CD4-positive, alpha-beta T cell treated with Interleukin-17A for 1 hour (primary cell): ENCODE data around the gene FUCA1.
"Not testable (repeated sequence)": the region's sequence is repeated elsewhere in the genome, so short reads cannot be mapped to it uniquely, and the experiment has no call there.

Source experiments
- DNase-seq: peaks from one replicate; pipeline ENCODE4 v3.0.0-alpha.2; 2020

Gene FUCA1

DNA sequence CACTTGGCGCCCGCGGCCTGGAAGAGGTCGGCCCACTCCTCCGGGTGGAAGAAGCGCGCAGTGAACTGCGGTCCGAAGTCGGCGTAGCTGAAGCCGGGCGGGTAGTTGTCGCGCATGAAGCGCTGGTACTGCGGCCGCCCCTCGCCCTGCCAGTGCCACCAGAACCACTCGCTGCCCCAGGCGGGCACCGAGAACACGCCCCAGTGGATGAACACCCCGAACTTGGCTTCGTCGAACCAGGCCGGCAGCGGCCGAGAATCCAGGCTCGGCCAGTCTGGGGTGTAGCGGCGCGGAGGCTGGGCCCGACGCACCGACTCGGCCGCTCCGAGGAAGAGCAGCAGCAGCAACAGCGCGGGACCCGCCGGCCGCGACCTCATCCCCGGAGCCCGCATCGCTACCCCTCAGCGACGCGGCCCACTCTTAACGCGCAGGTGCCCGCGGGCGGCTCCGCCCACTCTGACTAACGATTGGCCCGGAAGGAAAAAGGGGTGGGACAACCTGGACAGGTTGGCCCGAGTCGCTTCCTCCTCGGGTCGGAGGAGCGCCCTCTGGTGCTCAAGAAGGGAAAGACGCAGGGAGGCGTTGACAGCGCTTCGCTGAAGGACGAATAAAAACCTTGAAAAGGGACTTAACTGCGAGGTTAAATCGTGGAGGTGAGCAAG, at the start of gene FUCA1:
TSS of gene FUCA1 (minus strand) at position 396 of the 662 bp plus-strand sequence. CDS start at position 392, 4 bp downstream.
- peak; percentile 98 for DNase-seq

DNA sequence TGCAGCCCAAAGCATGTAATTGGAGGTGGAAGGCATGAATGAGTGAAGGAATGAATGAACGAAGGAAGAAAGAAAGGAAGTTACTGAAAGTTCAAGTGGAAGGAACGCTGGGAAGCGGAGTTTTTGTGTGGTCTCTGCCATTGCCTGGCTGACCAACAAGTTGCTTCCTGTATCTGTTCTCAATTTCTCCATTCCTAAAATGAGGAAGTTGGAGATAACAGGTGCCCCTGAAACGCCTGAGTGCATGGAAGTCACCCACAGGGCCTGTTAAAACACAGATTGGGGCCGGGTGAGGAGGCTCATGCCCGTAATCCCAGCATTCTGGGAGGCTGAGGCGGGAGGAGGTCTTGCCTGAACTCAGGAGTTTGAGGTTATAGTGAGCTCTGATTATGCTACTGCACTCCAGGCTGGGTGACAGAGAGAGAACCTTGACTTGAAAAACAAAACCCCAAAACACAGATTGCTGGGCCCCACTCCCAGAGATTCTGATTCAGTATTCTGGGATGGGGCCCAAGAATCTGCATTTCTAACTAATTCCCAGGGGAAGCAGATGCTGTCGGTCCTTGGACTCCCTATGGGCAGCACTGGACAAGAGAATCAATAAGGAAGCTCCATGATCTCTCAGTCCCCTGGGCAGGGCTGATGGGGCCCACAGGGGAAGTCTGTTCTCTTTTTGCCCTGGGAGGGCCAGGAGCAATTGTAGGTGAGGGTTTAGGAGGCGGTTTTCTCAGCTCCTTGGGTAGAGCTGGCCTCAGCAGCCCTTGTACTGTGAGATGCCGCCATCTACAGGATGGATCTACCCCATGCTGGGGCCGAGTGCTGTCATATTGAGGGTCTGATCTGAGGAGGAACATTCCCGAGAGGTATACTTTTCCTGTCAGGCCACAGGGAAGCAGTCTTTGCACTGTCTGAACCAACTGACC, 48.4 kb upstream of the FUCA1 start:
- DNase-seq = peak; percentile 70

DNA sequence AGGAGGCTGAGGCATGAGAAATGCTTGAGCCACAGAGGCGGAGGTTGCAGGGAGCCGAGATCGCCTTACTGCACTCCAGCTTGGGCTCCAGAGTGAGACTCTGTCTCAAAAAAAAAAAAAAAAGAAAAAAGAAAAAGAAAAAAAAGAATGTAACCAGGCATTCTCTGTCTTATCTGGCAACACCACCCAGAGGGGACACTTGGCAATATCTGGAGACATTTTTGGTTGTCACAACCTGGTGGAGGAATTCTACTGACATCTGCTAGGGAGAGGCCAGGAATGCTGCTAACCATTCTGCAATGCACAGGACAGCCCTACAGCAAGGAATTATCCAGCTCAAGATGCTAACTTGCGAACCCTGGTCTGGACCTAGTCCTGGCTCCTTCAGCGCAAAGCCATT, 47.4 kb upstream of the FUCA1 start:
- no peak for DNase-seq

DNA sequence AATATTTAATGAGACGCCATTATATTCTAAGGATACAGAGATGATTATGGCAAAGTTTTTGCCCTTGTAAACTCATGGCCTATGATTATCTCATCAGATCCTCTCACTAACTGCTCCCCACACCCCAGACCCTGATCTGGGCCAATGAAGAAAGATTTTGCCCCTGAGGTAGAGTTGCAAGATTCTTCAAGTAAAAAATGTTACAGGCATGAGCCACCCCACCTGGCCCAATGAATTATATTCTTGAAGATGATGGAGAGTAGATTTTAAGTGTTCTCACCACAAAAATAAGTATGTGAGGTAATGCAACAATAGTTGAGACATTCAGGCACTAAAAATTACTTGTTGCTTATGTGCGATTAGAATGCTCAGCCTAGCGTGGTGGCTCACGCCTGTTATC, 46.8 kb upstream of the FUCA1 start:
- no peak for DNase-seq

DNA sequence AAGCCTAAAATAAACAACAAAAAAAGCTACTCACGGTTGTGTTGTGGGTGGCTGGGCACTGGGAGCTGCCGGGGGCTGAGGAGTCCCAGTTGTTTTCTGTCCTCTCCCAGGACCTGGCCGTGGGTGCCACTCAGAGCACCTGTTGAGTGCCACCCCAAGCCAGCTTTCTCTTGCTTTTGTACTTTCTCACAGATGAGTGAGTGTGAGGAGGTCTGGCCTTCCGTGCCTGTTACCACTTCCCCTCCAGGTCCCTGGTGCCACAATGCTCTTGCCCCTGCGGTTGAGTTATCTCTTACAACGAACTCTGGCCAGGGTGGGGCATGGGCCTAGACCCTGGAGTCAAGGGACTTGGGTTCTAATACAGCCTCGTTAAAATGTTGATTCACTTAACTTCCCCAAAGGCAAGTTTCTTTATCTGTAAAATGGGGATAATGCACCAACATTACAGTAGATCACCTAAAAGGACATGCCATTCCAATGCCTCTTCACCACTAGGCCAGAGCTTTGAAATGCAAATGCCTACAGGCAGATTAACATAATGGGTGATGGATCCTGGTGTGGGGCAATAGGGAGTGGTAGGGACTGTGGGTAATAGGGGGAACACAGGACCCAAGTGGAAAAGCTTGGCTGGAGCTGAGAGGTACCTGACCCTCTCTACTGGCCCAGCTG, 45.3 kb upstream of the FUCA1 start, which contains the start of gene CNR2:
TSS of gene CNR2 (minus strand) at position 151 of the 669 bp plus-strand sequence. CDS start 37,745 bp downstream, outside the sequence.
- DNase-seq = peak; percentile 48

DNA sequence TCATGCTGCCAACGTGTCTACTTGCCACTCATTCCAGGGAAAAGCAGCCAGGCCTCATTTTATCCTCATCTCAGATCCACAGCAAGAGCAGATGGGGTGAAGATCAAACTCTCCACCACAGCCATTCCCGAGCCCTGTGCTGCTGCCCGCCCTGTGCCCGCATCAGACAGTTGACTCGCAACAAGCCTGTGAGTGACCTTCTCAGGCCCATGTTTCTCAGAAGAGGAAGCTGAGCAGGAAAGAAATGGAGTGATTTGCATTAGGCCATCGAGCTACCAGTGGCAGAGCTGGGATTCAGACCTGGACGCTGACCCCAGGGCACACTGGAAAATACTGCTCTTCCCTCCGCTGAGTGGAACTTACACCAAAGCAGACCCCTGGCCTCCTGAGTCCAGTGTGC, 43.8 kb upstream of the FUCA1 start:
- DNase-seq = no peak

DNA sequence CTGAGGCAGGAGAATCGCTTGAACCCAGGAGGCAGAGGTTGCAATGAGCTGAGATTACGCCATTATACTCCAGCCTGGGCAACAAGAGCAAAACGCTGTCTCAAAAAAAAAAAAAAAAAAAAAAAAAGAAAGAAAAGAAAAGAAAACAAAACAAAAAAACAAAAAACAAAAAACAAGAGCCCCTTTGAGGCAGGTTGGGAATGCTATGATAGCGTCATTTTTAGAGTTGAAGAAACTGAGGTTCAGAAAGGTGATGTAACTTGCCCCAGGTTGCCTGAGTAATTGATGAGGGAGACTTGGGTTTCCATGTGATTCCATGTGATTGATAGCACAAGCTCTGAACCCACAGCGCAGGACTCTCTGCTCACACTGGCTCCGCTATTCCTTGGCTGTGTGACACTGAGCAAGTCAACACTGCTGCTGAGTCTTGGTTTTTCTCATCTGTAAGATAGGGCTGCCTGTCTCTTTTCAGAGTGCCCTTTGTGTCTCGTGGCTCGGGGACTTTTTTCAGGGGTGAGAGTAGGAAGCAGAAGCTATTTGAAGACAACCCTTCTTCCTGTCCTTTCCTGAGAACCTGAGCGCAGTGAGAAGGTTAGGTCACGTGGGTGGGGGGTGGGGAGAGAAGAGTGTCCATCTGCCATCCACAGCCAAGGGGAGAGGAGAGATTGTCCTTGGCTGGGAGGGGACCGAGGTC, 42.6 kb upstream of the FUCA1 start:
- DNase-seq = peak; percentile 31

DNA sequence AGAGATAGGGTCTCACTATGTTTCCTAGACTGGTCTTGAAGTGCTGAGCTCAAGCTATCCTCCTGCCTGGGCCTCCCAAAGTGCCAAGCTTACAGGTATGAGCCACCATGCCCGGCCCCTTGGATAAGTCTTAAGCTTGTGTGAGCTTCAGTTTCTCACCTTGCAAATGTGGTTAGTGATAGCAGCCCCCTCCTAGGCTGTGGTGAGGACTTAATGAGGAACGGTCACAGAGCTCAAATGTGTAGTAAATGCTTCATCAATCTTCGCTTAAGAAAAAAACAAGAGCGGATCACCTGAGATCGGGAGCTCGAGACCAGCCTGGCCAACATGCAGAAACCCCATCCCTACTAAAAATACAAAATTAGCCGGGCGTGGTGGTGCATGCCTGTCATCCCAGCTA, 42.1 kb upstream of the FUCA1 start:
- no peak for DNase-seq

DNA sequence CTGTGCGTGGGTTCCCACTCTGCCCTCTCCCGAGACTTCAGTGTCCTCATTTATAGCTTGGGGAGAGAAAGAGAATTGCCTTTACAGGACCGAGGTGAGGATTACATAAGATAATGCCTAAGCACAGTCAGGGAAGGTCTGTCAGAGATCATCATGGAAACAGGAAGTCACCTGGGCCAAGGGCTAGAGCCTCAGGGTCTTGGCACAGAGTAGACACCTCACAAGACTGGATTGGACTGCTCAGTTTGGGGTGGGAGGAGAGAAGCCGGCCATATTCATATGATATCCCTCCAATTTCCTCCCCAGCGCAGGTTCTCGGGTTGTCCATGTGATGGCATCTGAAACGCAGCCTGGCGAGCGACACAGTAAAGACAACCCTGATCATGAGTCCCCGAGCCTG, 41.3 kb upstream of the FUCA1 start:
- DNase-seq = no peak

DNA sequence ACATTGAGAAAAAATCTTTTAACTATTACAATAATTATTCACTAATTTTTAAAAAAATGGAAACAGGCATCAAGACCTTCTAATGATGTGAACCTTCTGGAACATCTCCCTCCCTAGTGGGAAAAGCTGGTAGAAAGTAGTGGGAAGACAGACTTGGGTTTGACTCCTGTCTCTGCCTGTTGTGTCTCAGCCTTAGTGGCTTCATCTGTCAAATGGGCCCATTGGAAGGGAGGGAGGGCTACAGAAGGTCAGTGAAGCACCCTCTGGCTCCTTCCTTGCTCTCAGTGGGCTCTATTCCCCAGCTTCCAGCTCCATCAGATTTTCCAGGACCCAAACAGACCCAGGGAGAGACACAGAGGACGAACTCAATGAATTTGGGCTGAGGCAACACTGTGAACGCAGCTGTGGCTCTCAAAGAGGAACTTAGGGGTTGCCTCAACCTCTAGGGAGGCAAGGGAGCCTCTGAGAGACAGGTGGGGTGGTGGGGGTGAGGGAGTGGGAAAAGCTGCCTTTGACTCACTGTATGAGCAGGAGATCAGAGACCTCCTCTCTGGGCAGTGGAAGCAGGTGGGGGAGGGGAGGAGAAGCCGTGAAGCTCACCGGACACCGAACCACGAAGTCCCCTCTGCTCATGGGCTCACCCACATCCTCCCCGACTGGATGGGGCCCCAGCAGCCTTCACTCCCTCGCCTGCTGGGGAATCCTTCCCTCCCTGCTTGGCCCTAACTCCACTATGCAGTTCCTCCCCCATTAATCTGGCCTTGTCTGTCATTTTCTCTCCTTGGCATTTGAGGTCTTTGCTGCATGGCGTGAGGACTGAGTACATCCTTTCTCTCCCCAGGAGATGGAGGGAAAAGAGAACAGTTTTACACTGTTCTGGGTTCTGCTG, 40.6 kb upstream of the FUCA1 start:
- peak; percentile 31 for DNase-seq

DNA sequence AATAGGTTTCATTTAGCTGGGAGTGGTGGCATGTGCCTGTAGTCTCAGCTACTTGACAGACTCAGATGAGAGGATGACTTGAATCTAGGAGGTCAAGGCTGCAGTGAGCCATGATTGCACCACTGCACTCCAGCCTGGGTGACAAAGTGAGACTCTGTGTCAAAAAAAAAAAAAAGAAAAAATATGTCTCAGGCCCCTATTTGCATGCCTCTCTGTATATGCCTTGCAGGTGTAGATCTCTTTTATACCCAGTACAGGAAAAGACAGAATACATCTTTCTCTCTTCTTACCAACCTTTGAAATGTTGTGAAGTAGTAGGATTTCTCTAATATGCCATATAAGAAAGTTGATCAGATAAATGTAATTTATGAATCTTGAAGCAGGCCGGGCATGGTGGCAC, 38.6 kb upstream of the FUCA1 start:
- no peak for DNase-seq

DNA sequence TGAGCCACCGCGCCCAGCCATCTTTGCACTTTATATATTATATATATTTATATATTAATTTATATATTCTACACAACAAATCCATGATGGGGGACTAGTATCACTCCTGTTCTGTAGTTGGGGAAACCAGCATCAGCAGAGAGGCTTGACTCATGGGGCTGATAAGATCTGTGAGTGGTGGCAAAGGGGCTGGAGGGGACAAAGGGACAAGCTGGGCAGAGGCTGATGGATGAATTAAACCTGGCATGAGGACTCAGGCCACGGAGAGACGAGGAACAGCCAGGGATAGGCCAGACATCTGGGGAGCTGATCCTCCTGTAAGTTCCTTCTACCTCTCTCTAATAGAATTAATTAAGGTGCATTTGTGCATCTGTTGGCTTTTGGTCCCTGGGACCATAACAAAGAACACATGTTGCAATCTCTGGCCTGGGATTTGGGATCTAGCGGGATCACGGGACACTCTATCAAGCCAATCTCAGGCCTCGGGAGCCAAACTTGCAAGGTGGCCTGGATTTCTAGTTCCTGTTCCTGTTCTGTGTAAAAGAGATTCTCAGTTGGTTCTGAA, 37.5 kb upstream of the FUCA1 start:
- DNase-seq = no peak

DNA sequence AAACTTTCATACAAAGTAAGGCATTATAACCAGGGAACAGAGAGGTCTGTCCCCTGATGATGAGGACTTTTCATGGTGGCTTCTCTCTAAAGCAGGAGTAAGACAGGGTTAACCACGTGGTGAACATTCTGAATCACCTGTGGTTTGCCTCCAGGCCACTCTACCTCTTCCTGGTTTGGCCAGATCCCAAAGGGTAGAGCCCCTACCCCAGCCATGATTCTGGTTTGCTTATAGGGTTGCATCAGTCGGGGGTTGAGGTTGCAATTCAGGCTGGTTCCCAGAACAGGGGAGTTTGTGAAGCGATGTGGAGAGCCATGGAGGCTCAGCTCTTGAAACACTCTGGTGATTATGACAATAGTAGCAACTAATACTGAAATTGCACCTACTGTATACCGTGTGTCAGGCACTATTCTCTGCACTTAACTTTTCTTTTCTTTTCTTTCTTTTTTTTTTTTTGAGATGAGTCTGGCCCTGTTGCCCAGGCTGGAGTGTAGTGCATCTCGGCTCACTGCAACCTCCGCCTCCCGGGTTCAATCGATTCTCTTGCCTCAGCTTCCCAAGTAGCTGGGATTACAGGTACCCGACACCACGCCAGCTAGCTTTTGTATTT, 36.8 kb upstream of the FUCA1 start:
- DNase-seq = no peak

DNA sequence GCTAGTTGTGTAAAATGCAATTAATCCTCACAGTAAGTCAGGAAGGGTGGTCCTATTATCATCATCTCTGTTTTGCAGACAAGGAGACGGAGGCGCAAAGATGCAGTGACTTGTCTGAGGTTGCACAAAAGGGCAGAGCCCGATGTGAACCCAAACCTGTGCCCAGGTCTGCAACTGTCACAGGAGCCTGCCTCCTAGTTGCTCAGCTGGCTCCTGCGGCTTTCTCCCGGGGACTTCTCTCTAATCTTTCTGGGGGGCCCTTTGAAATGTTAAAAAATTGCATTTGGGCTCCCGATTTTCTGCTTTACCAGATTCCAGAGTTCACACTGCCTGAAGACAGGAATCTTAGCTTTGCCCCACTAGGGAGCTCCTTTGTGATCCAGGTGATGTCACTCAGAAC, 35.7 kb upstream of the FUCA1 start:
- DNase-seq = no peak

DNA sequence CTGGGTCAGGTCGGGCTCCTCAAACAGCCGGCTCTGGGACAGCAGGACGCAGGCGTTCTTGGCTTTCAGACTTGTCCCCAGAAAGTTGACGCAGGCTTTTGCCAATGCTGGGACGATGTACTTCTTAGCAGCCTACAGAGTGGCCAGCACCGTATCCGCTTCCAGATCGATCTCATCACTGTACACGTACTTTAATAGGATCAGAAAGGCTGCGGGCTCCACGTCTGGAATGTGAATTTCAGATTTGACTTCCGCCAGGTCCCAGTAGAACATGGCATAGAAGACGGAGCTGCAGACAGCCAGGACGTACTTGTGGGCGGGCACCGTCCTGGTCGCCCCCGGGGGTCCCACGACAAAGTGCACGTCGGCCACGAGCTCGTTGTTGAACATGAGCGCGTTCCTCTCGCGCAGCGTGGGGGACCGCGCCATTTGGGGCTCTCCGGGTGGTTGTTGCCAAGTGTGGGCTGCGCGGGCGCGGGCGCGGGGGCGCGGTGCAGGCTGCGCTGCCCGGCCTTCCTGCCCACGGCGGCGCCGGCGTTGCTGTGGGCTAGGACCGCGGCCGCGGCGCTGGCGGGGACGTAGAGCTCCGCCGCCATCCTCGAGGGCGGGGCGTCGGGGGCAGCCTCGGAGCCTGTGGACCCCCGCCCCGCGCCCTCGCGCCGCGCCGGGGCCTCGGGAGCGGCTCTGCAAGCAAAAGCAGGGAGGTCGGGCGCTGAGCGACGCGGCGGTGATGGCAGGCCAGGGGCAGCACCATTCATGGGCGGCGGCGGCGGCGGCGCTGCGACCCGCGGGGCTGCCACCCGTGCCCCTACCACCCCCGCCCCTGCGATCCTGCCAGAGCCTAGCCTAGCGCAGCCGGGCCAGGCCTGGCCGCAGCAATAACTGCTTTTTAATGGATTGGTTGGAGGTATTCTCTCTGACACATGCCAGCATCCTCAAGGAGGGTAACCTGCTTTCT, 34.5 kb upstream of the FUCA1 start:
- no peak for DNase-seq

DNA sequence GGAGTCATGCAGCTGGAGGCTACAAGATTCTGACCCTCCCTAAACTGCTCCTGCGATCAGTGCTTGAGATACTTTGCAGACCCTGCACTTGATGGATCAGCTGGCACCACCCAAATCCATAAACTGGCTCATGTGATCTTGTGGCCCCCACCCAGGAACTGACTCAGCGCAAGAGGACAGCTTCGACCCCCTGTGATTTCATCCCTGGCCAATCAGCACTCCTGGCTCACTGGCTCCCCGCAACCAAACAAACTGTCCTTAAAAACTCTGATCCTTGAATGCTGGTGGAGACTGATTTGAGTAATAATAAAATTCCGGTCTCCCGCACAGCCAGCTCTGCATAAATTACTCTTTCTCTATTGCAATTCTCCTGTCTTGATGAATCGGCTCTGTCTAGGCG, 31.9 kb upstream of the FUCA1 start:
- DNase-seq = not testable (repeated sequence)

DNA sequence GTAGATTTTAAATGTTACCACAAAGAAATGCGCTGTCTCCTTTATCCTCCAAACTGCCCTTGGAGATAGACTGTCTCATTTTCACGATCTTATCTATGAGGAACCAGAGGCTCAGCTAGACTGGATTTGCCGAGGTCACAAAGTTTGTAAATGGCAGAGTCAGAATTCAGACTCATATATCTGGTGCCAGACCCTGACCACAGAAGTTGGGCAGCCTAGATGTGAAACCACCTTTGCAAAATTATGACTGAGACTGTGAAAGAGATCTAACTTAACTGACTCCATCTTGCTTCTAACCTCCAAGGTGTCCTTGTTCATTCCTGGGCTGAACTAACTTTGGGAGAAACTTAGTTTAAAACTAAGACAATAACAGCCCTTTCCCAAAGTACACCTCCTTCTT, 31.0 kb upstream of the FUCA1 start:
- DNase-seq = no peak

DNA sequence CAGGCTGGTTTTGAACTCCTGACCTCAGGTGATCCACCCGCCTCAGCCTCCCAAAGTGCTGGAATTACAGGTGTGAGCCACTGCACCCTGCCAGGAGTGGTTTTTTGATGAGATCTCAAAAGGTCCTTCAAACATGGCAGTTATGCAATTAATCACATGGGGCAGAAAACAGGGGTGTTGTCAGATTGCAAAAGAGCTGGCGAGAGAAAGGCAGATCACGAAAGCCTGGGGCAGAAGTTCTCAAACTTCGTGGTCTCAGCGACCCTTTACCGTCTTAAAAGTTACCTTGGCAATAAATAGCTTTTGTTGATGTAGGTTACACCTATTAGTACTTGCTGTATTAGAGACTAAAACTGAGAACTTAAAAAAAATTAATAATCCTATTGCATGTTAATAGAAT, 29.0 kb upstream of the FUCA1 start:
- no peak for DNase-seq

DNA sequence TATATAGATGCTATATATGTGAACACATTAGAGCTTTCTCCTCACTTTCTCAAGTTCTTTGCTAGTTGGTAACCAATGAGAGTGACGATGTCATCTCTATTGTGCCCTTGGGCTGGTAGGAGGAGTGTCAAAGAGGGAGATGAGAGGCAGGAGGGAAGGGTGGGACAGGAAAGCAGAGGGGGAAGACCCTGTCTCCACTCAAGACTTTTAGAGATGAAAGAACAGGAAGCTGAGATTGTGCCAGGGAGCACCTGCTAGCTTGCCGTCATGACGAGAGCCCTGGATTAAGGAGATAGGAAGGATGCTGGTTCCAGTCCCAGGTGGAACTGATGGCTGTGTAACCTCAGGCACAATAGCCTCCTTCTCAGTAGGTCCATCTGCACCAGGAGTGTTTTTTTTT, 28.4 kb upstream of the FUCA1 start:
- DNase-seq = peak; percentile 19

DNA sequence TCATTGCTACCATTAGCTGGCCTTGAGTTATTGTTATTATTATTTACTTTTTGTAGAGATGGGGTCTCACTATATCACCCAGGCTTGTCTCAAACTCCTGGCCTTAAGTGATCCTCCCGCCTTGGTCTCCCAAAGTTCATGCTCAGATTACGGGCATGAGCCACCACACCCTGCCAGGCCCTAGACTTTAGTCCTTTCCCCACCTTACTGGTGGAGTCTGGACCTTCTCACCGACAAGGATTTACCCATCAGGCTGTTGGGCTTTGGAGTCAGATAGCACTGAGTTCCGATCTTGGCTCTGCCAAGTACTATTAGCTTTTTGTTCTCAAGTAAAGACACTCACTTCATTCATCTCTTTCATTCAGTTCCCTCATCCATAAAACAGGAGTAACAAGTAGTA, 27.9 kb upstream of the FUCA1 start:
- no peak for DNase-seq
